NCI-H1092 treated with DMSO at 0.1 percent for 48 hours (cell line): ENCODE measurements around the gene LRRC8B.
"Not testable (repeated sequence)": the region's sequence is repeated elsewhere in the genome, so short reads cannot be mapped to it uniquely, and the experiment has no call there.

ENCODE experiments used
- DNase-seq: peaks from one replicate; lab custom pipeline; 2025; lab: John Stamatoyannopoulos, UW

LRRC8B gene

DNA sequence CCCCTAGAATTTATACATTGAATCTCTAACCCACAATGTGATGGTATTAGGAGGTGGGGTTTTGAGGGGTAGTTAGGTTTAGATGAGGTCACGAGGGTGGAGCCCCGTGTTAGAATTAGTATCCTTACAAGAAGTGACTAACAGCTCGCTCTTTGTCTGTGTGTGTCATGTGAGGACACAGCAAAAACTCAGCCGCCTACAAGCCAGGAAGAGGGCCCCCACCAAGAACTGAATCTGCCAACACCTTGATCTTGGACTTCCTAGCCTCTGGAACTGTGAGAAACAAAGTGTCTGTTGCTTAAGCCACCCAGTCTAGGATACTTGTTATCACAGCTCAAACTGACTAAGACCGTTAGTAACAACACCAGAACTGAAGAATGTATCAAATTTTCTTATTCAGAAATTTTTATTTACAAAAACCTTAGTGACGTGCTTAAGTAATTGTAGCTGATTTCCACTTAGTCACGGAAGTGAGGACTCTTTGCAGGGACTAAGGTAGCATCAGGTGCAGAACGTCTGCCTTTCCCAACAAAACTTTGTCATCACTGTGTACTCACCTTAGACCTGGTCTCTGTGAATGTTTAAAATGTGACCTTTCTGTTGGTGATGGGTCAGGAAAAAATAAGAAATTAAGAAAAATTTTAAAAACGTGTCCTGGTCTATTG is 83.8 kb downstream of the LRRC8B start:
- no peak for DNase-seq

GRCh38 chr1:89608984-89609725 is 84.5 kb downstream of the LRRC8B start:
- no peak for DNase-seq

DNA sequence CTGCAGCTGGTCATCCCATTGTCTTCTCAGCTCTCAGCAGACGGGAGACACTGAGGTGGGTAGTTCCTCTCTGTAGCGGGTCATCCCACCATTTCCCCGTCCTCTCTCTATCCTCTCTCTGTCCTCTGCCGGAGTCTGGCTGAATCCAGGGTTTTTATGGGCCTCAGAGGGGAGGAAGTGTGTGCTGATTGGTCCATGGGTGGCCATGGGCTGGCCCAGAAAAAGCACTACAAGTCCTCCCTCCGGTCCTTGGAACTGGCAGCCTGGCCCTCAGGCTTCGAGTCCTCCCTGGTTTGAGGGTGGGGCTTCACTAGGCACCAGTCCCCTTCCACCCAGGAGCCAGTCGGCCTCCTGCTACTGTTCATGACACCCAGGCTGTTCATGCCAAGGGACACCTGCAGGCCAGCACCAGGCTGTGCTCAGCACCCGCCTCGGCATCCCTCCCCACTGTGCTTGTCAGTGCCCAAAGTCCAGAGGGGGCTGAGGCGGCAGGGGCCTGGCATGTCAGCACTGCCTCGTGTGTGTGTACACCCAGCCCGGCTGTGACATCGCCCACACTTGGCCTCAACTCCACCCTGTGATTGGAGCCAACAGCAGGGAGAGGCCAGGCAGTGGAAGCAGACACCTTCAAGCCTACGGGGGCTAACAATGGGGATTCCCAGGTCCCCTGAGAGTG is 85.3 kb downstream of the LRRC8B start:
- DNase-seq, result no peak

GRCh38 chr1:89610457-89611011 is 85.9 kb downstream of the LRRC8B start:
- no peak for DNase-seq

GRCh38 chr1:89611721-89612120 is 87.1 kb downstream of the LRRC8B start:
- no peak for DNase-seq

GRCh38 chr1:89613928-89614327 is 89.3 kb downstream of the LRRC8B start:
- no peak for DNase-seq

DNA sequence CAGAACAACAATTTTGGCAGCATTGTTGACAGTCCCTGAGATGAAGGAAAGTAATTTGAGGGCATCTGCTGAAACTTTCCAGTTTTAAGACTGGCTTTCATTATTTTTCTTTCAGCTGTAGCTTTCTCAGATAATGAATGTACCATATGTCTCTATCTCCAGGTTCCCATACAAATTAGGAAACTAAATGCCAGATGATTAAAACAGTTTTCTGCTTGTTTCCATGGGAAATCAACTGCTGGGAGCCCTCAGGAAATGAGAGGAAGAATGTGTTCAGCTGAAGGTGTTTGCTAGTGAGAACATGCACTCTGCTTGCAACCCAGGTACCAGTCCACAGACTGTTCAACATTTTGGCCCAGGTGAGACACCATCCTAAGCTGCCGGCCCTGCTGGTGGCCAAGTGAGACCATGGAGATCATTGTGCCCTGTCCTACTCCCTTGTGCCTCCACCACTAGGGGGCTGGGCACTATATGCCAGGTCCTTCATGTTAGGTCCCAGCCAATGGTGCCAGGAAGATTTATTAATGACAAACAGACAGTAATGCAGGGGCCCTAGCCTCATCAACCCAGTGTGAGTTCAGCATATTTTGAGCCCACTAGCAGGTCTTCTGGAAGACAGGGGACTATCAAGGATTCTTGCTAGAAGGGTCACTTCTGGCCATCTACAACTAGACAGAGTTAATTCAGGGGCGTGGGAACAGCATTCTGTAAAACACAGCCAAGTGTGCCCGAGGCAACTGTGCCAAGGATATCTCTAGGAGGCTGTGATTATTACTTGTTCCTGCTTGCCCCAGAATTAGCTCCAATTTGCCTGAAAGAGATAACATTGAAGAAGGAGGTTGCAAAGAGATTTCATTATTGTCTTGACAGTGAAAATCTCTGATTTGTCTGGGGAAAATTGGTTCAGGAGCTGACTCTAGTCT is 91.3 kb downstream of the LRRC8B start:
- no peak for DNase-seq

DNA sequence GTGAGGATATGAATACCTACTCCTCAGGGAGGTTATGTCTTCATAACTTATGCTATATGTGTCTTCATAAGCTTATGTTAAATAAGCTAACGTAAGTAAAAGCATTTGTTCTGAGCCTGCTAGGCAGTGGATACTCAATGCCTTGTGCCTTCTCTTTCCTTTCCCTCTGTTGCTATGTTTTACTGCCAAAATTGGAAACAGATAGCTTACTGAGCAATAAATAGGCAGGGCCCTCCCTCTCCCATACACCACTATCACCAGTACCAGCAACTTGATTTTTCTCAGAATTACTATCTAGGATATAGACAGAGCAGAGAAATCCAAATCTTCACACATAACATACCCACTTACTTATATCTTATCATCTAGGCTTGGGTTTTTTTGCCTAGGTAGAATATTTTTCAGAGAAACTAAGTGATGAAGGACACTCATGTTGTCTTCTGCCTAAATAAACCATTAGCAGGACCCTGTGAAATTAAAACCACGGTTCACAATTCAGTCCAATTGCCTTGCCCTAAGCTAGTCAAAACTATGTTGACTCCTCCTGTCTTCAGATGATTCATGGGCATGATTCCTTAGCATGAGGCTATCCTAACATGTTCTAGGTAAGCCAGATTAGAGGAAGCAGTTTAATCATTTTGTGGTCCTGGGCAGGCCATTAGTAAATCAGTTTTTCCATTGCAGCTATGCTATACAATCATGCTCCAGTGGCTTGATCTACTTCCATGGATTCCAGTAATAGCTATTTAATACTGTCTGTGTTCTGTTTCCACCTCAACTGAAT is 92.4 kb downstream of the LRRC8B start:
- no peak for DNase-seq

DNA sequence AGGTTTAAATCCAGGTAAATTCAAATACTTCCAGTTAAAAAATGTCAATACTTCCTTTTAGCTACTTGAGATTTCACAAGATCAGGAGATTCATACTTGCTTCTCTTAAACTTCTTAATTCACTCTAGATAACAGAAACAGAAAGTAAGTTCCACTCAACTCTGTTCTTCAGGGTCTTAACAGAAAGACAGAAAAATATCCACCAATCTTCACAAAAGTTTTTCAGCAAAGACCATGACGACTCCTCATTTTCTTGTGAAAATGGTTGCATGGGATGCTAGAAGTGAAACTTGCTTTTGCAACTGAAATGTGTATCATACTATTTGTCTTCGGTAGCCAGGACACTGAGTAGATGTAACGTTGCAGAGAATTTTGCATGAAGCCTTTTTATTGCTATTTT is 96.0 kb downstream of the LRRC8B start:
- DNase-seq, result no peak

- DNase-seq, result no peak
Observed at GRCh38 chr1:89622895-89623294, 98.3 kb downstream of the LRRC8B start.

DNA sequence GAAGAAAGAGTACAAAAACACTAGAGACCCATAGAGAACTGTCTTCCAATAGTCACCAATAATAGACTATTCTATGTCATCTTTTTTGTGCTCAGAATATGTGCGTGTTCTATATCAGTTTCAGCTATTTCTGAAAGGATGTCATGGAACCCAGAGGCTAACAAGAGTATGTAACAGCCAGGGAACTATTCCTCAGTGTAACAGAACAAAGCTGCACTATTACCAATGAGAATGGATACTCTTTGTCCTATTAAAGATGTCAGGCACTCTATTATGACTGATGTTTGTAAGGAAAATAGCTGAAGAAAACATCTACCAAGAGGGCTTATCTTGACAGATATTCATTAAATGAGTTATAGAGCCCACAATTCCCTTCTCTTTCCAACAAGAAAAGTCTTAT is 99.7 kb downstream of the LRRC8B start:
- no peak for DNase-seq

DNA sequence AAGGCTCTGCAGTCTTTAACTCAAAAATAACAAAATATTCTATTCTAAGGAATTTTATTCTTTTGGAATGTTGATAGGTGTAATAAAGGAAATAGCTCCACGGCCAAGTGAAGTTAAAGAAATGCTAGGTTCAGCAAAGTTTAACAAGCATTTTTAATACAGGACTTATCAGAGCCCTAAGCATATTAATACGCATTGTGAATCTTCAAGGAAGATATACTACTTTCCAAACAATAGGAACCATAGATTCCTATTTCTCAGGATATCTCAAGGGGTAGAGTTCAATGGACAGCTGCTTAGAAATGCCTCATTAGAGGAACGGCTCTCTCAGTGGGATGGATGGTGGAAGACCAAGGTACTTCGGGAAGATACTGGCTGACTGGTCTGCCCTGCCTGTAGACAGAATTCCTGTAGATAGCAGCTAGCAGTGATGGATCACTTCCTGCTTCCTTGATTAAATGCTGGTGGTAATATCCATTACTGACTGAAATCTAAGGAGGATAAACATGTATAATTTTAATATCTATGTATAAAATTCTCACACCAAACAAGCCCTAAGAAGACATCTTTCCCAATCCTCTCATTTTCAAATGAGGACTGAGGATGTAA is 100.2 kb downstream of the LRRC8B start:
- no peak for DNase-seq

GRCh38 chr1:89627596-89627962 is 103.0 kb downstream of the LRRC8B start:
- DNase-seq, result no peak

DNA sequence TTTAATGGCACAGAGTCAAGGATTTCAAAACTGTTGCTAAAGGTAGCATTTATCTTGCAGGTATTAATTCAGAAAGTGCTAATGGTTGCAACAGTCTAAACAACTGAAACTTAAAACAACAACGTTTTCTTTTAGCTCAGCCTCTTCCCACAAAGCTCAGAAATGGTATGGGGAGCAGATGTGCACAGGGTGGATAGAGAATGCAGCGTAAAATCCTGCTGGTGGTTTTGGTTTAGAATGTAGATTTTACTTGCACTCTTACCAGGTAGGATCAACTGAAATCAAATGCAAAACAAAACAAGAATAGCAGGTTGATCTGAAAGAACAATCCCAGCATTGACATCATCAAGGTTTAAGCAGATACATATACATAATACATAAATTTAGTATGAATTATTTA is 104.5 kb downstream of the LRRC8B start:
- no peak for DNase-seq

DNA sequence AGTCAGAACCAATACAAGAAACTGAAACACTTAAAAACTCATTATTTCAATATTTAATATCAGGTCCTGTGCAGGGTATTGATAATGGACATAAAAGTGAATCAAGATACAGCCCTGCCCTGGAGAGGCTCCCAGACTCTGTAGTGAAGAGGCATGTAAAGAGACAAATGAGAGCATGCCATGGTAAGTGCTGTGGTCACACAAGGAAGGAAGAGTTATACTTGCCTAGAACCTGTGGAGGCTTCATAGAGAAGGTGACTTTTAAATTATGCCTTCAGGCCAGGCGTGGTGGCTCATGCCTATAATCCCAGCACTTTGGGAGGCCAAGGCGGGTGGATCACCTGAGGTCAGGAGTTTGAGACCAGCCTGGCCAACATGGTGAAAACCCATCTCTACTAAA is 105.0 kb downstream of the LRRC8B start:
- not testable (repeated sequence) for DNase-seq

GRCh38 chr1:89630048-89630447 is 105.4 kb downstream of the LRRC8B start:
- no peak for DNase-seq

GRCh38 chr1:89631816-89632656 is 107.4 kb downstream of the LRRC8B start:
- DNase-seq, result no peak

- DNase-seq, result peak; percentile 75
Observed at GRCh38 chr1:89632657-89633247, 108.1 kb downstream of the LRRC8B start, which contains the start of gene LRRC8C. LRRC8C (plus strand) TSS chr1:89633120; CDS start chr1:89686474, 53,354 bp downstream.

DNA sequence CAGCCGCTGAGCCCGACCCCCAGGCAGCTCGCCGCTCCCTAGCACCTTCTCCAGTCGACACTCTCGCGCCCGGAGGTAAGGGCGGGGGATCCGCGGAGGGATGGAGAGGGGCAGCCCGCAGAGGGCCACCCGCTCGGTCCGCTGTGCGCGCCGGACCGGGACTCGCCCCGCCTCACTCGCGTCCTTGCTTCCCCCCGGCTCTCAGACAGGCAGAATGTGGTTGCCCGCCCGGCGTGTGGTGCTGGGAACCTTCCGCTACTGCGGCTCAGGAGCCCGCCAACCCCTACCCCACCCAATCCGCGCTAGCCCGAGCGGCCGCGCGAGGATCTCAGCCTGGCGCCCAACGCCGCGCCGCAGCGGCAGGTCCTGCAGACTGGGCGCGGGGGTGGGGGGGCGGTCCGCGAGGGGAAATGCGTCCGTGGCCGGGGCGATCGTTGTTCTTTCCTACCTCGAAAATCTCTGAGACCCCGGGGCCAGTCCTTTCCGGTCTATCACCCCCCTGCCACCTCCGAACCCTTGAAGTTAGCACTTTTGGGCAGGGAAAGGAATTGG is 108.7 kb downstream of the LRRC8B start:
- DNase-seq, result peak; percentile 71
